GM12801 (cell line): ENCODE measurements around the gene EDEM2.

ENCODE experiments used
- CTCF ChIP-seq: IDR thresholded peaks from one replicate; pipeline ENCODE4 v1.5.1; 2011; ENCODE audit warnings: control low read depth; ENCODE audit not compliant: insufficient read length; ENCODE audit errors: extremely low read depth

The EDEM2 gene

DNA sequence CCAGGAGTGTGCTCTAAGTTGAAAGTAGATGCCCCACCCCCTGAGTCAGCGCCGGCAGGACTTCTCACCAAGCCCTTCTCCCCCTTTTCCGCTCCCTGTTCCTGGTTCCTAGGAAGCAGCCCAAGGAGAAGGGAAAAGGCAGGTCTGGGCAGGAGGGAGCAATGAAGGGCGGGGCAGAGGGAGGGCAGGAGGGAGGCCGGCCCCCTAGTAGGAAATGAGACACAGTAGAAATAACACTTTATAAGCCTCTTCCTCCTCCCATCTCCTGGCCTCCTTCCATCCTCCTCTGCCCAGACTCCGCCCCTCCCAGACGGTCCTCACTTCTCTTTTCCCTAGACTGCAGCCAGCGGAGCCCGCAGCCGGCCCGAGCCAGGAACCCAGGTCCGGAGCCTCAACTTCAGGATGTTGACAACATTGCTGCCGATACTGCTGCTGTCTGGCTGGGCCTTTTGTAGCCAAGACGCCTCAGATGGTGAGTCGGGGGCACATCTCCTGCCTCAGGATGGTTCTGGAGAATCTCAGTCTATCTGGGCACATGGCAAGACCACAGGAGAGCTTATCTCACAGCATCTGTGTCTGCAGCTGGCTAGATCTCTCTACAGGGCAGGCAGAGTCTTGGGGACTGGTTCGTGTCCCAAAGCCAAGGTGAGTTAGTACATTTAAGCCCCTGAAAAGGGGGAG, 24.8 kb upstream of the EDEM2 start, which contains the start of gene PROCR:
PROCR (plus strand) TSS at position 320 of the 681 bp plus-strand sequence; CDS start at position 403, 83 bp downstream.
- TF ChIP-seq CTCF = no peak

DNA sequence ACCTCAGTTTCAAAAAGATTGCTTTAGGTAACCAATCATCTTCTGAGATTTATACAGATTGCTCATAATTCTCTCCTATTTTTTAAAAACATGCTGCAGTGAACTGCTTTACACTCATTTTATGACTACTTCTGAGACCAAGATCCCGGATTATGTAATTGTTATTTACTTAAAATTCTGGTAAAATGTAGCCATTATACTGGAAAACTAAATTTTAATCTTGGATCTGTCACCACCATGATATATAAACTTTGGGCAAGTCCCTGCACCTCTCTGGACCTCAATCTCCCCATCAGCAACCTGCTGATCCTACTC, 24.3 kb upstream of the EDEM2 start:
- no peak for TF ChIP-seq CTCF

GRCh38 chr20:35167787-35168186, 20.7 kb upstream of the EDEM2 start:
- no peak for TF ChIP-seq CTCF

- TF ChIP-seq CTCF = no peak
Observed at GRCh38 chr20:35166242-35166830, 19.2 kb upstream of the EDEM2 start.

DNA sequence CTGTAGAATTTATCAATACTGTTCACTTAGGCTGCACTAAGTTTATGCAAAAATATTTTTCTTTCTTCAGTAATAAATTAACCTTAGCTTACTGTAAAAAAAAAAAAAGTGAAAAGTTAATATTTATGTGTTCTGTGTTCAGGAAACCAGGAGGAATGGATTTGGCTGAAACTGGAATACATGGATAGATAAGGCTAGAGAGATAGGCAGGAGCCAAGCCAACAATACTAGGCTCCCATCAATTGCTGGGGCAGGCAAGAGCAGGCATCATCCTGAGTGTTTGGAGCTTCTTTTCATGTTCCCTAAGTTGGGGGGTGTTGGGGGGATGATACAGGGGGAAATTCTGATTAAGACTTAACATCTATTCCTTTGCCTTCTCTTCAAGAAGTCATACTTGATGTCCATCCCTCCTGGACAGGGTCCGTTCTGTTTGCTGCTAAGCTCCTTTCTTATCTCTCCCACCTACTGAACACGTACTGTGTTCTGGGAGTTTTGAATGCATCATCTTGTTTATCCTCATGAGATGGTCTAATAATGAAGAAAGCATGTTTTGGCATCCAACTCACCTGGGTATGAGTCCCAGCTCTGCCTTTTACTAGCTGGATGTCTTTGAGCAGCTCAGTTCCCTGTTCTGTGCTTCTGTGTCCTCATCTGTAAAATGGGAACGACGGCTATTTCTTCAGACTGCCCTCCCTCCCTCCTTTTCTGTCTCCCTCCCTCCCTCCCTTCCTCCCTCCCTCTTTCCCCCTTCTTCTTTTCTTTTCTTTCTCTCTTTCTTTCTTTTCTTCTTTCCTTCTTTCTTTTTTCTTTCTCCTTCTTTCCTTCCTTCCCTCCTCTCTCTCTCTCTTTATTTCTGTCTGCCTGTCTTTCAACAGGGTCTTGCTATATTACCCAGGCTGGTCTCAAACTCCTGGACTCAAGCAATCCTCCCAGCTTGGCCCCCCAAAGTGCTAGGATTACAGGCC, 18.4 kb upstream of the EDEM2 start:
- TF ChIP-seq CTCF = no peak

DNA sequence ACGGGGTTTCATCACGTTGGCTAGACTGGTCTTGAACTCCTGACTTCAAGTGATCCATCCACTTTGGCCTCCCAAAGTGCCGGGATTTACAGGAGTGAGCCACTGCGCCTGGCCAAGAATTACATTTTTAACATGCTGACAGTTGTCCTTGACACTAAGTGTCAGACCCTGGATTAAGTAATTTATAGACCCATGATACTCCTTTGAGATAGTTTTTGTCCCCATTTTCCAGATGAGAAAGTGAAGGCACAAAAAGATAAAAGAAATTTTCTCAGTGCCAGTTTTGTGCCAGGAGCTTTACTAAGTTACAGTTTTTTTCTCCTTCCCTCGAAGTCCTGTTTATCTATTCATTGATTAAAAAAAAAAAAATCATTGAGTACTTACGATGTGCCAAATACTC, 9.8 kb upstream of the EDEM2 start:
- no peak for TF ChIP-seq CTCF

- TF ChIP-seq CTCF = no peak
Observed at GRCh38 chr20:35155936-35156335, 8.8 kb upstream of the EDEM2 start.
